Renal cortical epithelial cell (primary cell): ENCODE results near the gene COL6A1. TPM values are rescaled to one million over a fixed set of nuclear protein-coding genes. Genes with fewer than 3 reads are reported as not detected.
"Not testable (repeated sequence)": the region's sequence is repeated elsewhere in the genome, so short reads cannot be mapped to it uniquely, and the experiment has no call there.

Experiments used
- DNase-seq: peaks from one replicate; pipeline ENCODE4 v3.0.0-alpha.2; 2011; ENCODE audit warnings: low read depth
- total RNA-seq: library from RNA; depleted of rRNA; stranded (reverse); fragments of >200 nt; gene quantifications from 2 replicates; pipeline ENCODE4 v1.2.3, GENCODE V29; 2014

COL6A1 gene
- total RNA-seq, 1 donor from 2014 or later: 53.2 TPM

GRCh38 chr21:45965084-45965809, 16.3 kb upstream of the COL6A1 start:
- DNase-seq: no peak

- DNase-seq: no peak
Observed at GRCh38 chr21:45966791-45967394, 14.7 kb upstream of the COL6A1 start.

DNA sequence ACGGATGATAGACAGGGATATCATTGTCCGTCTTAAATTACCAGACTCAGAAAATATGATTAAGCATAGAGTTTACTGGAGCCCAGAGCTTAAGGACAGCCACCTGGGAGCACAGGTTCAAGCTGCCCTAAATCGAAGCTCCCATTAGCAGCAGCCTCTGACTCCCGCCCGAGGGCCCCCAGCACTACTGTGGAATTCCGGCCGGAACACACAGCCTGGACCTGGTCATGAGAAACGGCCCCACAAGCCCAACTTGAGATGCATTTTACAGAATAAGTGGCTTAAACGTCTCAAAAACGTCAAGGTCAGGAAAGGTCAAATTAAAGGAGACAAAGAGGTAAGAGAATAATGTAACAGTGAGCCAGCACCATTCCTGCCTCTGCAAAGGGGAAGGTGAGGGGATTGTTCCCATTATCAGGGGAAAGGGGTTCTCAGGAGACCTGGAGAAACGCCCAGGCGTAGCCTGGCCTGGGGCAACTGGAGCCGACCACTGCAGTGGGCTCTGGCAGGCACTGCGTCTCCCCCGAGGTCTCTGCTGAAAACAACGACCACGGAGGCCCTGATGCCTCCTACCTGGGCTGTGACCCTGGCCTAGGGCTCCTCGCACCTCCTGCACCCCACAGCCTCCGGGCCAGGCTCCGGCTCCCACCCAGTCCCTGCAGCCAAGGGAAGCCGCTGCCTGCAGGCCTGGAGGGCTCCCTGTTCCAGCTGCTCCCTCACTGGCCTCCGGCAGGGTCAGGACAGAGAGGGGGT, 11.5 kb upstream of the COL6A1 start:
- DNase-seq: no peak

DNA sequence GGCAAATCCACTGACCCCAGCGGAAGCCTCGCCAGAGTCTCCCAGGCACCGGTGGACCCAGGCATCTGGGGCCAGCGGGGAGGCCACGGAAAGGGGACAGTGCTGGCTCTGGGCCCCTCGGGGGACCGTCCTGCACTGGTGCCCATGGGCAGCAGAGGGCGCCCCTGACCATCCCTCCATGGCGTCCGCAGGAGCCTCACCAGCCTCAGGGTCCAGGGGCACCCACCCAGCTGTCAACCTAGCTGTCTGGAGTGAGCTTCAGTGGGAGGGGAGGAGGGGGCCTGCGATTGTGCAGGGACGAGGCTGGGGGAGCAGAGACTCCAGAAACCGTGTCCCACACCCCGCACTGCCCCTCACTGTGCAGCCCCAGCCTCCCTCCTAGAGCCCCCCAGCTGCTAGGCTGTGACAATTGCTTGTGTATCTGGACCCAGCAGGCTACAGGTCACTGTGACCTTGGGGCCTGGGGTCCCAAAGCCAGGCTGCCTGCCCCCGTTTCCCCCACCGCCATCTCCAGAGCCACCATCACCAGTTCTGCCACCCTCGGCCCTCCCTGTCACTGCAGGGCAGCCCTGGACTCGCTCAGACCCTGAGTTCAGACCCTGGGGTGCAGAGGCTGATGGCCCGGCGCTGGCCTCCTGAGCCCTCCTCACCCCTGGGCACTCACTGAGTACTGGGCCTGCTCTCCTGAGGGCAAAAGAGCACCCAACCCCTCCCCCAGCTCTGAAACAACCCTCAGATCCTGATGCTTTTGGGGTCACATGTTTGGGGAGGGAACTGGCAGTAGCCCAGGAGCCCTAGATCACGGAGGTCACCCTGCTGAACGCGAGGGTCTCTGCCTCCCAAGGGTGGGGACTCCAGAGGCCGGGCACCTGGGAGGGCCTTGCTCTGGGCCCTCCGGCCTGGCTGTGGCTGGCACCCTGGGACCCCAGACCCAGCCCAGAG, 10.6 kb upstream of the COL6A1 start:
- no peak for DNase-seq

DNA sequence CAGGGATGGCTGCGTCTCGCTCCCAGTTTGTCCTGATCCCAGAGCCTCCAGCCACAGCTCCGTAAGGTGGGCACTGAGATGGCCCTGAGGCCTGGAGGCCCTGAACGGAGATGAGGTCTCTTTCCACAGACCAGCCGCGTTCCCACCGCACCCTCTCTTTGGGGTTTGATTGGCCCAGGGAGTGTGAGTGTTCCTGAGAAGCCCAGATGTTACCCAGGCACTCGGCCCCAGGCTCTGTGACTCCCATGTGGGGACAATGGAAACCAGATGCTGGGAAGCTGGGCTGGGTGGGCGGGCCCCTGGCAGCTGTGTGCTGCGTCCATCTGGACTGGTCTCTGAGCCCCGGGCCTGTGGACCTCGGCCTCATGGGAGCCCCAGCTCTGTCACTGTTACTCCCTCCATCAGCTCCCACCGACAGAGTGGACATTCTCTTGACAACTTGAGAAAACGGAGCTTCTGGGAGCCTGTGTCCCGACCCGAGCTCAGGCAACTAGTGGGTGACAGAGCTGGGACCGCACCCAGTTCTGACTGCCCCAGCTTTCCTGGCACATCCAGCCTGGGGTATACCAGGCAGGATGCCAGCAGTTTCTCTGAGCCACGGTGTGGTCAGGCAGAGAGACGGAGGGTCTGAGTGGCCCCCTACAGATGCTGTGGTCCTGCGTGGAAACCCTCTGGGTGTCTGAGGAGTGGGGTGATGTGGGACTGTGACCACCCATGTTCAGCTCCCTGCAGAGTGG, 9.8 kb upstream of the COL6A1 start:
- no peak for DNase-seq

GRCh38 chr21:45972353-45972715, 9.2 kb upstream of the COL6A1 start:
- DNase-seq: no peak

DNA sequence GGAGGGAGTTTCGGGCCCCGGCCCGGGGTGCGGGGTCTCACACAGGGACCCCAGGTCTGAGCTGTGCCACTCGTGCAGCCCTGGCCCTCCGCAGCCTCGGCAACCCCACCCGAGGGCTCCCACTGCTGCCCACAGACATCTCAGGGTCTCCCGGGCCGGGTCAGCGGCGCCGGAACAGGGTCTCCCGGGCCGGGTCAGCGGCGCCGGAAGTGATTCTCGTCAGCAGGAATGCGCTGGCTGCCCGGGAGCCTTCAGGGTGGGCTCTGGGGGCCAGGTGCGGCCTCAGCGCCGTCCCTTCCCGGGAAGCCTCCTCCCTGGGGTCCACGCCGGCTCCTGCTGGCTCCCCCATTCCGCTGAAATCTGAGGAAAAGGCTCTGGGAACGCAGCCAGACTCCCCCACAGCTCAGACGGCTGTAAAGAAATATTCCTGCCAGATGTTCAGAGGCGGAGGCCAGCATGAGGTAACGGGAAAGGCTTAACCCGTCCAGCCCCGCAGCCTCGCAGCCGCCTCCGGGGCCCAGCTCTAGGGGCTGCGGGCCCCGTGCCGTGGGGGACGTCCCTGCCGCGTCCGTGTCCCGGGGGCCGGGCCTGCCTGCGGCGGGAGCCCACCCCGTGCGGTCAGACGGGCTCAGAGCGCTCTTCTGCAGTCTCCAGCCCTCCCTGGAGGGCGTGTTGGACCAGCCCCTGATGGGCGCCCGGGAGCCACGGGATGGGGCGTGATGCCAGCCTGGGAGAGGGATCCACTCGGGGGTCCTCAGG, 8.7 kb upstream of the COL6A1 start:
- no peak for DNase-seq

DNA sequence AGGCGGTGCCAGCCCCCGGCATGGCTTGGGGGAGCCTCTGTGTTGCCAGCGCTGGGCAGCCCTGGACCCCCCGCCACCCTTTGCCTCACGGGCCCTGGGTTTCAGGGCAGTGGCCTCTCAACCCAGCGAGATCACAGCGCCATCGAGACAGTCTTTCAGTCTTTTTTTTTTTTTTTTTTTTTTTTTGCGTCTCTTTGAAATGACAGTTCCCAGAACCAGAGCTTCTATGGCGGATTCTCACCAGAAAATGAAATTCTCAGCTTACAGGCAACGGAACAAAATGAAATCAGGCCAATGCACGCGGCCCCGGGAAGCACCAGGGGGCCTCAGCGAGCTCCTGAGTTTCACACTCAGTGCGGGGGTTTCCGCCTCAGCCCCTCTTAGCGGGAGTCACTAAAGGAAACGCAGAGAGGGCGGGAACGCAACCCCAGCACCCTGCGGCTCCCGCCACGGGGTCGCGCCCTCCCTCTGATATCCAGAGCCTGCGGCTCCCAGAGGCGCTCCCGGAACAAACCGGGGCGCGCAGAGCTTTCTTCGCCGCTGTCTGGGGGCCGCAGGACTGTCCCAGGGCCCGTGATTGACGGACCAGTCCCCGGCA, 8.0 kb upstream of the COL6A1 start:
- peak; percentile 28 for DNase-seq

- peak; percentile 52 for DNase-seq
Observed at GRCh38 chr21:45974073-45975019, 7.2 kb upstream of the COL6A1 start.

GRCh38 chr21:45975020-45975666, 6.4 kb upstream of the COL6A1 start:
- DNase-seq: no peak

GRCh38 chr21:45975667-45976409, 5.7 kb upstream of the COL6A1 start:
- not testable (repeated sequence) for DNase-seq

DNA sequence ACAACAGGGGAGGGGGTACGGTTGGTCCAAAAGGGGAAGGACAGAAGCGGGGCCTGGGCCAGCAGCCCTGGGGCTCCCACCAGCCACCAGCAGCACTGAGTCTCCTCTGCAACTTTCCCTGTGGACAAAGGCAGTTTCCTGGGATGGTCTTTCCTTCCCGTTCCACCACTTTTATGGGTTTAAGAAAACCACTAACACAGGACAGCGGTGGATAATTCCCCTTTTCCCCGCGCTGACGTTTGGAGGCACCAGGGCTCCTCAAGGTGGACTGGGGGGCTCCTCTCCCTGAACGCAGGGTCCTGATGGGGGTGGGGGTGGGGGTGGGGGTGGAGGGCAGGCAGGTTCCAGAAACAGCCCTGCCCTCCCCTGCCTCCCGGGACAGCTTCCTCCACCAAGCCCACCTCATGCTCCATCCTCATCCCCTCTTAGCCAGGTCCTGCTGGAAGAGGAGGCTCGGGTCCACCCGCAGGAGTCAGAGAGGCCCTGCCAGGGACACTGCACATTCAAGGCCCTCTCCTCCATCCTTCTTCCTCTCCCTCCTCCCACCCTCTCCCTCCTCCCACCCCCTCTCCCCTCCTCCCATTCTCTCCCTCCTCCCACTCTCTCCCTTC, 4.8 kb upstream of the COL6A1 start:
- no peak for DNase-seq

GRCh38 chr21:45977396-45977795, 4.2 kb upstream of the COL6A1 start:
- DNase-seq: no peak

DNA sequence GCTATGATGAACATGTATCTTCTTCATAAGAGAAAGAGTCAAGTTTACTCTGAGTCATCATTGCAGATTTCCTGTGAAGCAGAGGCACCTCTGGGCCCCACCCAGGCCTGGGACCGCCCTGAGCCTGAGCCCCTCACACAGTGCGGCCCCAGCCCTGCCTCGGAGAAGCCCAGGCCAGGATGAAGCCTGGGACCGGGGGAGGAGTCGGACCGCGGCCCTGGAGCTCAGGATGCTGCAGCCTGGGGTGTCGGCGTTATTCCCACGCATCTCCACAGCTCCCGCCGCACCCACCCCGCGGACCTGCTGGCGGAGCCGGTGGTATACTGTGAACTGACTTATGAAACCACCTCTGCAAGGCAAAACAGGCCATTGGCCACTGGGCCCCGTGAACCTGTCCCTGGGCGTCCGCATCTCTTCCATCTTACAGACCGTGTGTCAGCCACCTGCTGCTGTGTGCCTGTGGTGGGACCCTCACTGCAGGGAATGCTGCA, 2.4 kb upstream of the COL6A1 start:
- DNase-seq: no peak

DNA sequence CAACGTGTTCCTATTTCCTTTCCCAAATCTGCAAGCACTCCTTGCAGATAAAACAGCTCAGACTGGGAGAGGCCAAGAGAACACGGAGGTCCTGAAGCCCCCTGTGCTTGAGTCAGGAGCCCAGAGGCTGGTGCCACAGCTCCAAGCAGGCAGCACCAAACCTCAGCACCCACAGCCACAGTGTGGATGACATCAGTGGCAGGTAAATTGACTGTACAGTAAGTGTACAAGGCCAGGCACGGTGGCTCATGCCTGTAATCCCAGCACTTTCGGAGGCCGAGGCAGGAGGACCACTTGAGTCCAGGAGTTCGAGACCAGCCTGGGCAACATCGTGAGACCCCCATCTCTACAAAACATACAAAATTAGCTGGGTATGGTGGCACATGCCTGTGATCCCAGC, 1.9 kb upstream of the COL6A1 start:
- DNase-seq: no peak

GRCh38 chr21:45980271-45980670, 1.3 kb upstream of the COL6A1 start:
- no peak for DNase-seq

GRCh38 chr21:45980697-45981096, 873 bp upstream of the COL6A1 start:
- DNase-seq: no peak
